ENCODE data around the gene EIF2A.
A peak's percentile ranks its signal among the peaks of the same experiment; 100 is the strongest.

The EIF2A gene

DNA sequence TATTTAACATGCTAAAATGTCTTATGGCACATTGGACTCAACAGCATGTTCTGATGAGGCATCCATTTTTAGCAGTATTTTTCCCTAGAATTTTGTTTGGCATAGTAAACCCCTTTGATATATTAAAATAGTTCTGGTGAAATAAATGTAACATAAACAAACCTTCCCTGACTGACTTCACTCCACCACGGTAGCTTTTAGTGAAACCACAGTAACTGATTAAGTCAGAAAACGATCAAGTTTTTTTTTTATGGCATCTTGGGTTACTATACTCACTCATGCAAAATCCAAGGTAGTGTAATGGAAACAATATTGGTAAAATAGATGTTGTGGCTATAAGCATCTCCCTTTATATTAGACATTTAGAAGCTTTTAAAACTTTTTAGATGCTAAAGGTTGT is 3.1 kb upstream of the EIF2A start:
- TF ChIP-seq, protein P1, sequence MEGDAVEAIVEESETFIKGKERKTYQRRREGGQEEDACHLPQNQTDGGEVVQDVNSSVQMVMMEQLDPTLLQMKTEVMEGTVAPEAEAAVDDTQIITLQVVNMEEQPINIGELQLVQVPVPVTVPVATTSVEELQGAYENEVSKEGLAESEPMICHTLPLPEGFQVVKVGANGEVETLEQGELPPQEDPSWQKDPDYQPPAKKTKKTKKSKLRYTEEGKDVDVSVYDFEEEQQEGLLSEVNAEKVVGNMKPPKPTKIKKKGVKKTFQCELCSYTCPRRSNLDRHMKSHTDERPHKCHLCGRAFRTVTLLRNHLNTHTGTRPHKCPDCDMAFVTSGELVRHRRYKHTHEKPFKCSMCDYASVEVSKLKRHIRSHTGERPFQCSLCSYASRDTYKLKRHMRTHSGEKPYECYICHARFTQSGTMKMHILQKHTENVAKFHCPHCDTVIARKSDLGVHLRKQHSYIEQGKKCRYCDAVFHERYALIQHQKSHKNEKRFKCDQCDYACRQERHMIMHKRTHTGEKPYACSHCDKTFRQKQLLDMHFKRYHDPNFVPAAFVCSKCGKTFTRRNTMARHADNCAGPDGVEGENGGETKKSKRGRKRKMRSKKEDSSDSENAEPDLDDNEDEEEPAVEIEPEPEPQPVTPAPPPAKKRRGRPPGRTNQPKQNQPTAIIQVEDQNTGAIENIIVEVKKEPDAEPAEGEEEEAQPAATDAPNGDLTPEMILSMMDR (conservative IDR thresholded peaks at IDR 0.05; ENCODE audit: low read length): no peak
- H3K4me3 ChIP-seq (ENCODE audit: low read length): no peak overlapping the region
- no peak for DNase-seq (ENCODE audit: low read depth)

DNA sequence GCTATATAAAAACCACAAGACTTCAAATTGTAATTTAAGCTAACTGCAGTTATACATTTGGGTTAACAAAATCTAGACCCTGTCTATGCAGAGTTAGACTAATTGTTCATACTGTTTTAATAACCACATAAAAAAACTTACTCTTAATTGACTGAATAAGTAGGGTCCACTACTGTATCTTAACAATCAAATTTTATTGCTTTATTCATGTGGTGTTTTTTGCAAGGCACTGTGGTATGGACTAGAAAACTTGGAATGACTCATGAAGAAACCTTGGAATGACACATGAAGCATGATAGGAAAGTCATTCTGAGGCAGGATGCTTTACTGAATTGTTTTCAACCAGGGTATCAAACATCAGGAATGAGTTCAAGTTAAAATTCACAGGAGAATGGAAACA is 2.5 kb upstream of the EIF2A start:
- TF ChIP-seq, protein P1 (conservative IDR thresholded peaks at IDR 0.05; ENCODE audit: low read length): no peak
- DNase-seq (ENCODE audit: low read depth): peak; percentile 66
- H3K4me3 ChIP-seq (ENCODE audit: low read length): peak overlapping the region; percentile 84; the same call in 1 of the 2 replicates

DNA sequence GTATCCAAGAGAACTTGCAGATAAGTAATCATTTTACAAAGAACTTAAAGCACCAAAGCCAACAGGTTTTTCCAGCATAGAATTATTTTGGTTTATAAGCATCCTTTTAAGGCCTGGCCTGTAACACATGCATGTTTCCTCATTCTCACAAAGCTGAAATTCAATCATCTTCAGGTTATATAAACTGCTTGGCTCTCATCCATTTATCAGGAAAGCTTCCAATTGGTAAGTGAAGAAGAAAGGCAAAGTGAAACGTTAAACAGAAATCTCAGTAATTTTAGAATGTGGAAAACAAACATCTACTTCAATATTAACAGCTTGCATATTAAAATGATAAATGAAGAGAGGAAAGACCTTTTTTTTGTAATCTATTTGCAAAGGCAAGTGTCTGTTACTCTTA is 1.9 kb upstream of the EIF2A start:
- DNase-seq (ENCODE audit: low read depth): peak; percentile 31
- TF ChIP-seq, protein P1 (conservative IDR thresholded peaks at IDR 0.05; ENCODE audit: low read length): no peak
- H3K4me3 ChIP-seq (ENCODE audit: low read length): peak overlapping the region; percentile 84

DNA sequence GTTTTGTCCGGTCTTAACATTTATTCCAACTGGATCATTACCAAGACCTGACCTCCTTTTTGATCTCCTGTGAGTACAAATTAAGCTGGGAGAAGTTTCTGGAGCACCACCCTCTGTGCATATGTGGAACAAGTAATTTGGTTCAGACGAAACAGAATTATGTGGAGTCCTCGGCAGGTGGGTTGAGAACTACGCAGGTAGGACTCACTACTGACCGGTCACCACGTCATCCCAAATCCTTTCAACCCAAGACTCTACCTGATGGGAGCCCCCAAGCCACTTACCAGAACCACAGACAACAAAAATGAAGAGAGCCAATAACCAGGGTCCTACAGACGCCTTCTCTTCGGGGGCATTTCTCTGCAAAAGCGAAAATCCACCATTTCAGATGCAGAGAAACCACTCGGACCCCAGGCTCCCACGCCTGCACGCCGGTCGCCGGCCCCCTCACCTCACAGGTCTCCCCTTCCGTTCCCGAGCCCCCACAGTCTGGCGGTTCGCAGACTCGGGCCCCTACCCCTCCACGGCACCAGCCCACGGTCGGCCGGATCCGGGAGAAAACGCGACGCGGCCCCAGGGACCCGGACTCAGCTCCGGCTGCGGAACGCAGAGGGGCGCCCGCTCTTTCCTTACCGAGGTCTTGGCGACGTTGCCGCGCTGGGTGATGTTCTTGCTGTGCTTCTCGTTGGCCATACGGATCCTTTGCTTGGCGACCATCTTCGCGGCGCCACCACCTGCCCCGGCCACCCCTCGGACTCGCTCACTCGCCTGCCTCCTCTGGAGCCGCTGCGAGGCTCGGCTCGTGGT is 965 bp upstream of the EIF2A start:
- H3K4me3 ChIP-seq (ENCODE audit: low read length): peak overlapping the region; percentile 84
- peak; percentile 20 for DNase-seq (ENCODE audit: low read depth)
- TF ChIP-seq, protein P1 (conservative IDR thresholded peaks at IDR 0.05; ENCODE audit: low read length): peak; percentile 18; the same call in 1 of the 2 replicates

DNA sequence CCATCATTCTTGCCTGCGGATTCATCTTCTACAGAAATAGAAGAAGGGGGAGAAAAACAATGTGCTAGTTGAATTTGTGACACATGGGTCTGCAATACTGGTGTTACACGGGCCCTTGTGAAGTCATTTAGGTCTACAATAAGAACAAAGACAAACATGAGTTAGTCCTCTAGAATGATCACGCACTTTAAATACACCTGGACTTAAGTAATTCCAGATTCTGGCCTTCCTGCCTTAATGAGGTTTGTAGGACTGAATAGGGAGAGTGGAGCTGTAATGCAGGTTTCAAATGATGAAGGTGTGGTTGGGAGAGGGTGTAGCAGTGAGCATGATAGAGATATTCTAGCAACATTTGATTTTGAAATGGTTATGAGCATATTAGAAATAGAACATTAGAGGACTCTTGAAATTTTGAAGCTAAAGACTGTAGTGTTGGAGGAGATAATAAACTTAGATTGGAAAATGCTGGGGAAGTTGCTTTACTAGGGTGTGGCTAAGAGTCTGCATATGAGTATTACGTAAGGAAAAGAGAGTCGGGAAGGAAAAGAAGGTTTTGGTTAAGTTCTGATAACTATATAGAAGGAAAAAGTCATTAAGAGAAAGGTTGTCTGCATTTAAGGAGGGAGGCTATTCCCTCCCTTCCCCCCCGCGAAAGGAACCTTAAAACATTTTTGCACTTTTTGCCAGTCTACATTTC is 606 bp downstream of the EIF2A start:
- no peak for DNase-seq (ENCODE audit: low read depth)
- TF ChIP-seq, protein P1 (conservative IDR thresholded peaks at IDR 0.05; ENCODE audit: low read length): no peak
- peak overlapping the region; percentile 84 for H3K4me3 ChIP-seq (ENCODE audit: low read length)

DNA sequence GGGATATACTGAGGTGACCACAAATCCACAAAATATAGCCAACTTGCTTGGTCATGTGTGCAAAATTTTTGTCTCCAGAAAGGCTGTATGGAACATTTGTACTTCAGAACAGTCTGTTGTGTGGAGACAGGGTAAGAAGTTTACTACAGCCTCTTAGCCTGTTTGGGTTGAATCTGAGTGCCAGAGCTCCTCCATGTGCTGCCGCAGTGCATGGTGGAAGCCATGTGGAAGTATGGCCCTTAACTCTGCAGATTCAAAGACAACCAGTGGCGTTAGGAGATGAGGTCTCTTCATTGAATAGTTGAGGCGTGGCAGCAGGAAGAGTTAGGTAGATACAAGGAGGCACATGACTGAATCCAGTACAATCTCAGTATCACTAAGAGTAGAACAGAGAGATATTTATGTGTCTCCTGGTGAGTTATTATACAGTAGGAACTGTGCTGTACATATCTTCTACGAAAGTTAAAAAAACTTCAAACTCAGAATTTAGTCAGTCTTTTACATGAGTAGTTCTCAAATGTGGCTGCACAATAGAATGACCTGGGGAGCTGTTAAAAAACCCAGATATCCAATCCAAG is 9.4 kb downstream of the EIF2A start:
- H3K4me3 ChIP-seq (ENCODE audit: low read length): no peak overlapping the region
- TF ChIP-seq, protein P1 (conservative IDR thresholded peaks at IDR 0.05; ENCODE audit: low read length): no peak
- no peak for DNase-seq (ENCODE audit: low read depth)

All from AG10803 (cell line).